HG02759 (cell line): ENCODE measurements around the gene KCNJ2.

ENCODE experiments used
- ATAC-seq: cut with Tn5 transposase; IDR thresholded peaks from one replicate; pipeline ENCODE4 v1.9.1; 2021; ENCODE audit warnings: mild to moderate bottlenecking, moderate library complexity; ENCODE audit not compliant: unreplicated experiment

The KCNJ2 gene

DNA sequence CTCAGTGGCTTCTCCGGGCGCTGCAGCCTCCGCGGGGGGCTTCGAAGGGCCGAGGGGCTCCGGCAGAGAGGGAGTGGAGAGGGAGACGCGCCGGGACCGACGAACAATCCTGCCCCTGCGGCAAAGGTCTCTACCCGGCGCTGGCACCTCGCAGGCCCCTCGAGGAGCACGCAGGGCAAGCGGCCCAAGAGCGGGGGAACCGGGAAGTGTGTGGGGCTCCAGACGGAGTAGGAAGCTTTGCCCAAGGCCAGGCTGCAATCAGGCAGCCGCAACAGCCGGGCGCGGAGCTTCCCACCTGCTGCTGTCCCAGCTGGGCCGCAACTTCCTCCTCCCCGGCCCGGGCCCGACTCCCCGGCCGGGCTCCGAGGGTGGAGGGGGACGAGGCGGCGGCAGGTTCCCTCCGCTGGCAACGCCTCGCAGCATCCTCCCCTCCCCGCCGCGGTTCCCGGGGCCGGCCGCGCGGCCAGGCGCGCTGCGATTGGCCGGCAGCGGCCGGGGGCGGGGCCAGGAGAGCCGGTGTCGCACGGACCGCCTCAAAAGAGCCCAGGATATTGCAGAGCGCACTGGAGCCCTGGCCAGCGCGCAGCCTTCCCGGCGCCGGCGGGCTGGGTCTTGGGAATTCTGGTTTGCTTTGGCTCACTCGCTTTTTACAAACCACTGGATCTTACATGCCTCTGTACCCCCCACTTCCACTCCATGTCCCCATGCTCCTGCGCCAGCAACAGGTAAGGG, at the start of gene KCNJ2:
Gene KCNJ2 (plus strand): TSS at position 556 of the 732 bp plus-strand sequence. CDS start 5,508 bp downstream, outside the sequence.
- ATAC-seq, result peak; percentile 98

DNA sequence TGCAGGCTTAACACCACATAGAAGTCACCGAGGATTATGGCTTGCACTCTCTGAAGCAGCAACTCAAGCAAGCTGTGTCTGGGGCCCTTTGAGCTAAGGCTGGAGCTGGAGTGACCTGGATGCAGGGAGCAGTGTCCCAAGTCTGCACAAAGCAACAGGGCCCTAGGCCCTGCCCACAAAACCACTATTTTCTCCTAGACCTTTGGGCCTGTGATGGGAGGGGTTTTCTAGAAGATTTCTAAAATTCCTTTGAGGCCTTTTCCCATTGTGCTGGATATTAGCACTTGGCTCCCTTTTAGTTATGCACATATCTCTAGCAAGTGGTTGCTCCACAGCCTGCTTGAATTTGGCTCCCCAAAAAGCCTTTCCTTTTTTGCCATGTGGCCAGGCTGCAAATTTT, 49.8 kb upstream of the KCNJ2 start:
- no peak for ATAC-seq

DNA sequence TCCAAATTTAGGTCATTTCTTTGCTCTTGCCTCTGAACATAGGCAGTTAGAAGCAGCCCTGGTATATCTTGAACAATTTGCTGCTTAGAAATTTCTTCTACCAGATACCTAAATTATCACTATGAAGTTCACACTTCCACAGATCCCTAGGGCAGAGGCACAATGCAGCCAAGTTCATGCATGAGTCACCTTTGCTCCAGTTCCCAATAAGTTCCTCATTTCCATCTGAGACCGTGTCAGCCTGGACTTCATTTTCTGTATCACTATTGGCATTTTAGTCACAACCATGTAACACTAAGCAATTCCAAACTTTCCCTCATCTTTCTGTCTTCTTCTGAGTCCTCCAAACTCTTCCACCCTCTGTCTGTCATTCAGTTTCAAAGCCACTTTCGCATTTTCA, 49.3 kb upstream of the KCNJ2 start:
- no peak for ATAC-seq

DNA sequence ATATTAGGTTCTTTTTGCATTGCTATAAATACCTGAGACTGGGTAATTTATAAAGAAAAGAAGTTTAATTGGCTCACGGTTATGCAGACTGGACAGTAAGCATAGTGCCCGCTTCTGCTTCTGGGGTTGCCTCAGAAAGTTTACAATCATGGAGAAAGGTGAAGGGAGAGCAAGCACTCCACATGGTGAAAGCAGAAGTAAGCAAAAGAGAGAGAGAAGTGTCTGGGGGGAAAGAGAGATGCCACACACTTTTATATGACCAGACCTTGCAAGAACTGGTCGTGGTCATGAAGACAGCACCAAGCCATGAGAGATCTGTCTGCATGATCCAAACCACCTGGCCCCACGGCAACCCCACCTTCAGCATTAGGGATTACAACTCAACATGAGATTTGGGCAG, 48.9 kb upstream of the KCNJ2 start:
- ATAC-seq, result no peak

DNA sequence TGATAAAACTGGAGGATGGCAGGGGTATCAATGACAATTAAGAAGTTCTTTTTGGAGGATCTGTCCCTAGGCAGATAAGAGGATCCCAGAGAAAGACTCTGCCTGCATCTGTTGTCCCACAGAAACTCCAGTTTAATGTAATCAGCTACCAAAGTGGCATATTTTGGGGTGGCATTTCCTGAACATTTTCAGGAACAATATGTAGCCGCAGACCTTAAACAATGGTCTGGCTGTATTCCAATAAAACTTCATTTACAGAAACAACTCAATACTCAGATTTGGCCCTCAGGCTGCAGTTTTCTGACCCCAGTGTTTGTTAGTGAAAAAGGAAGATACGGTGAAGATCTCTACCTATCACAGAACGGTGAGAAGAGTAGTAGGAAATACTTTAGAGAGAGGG, 48.2 kb upstream of the KCNJ2 start:
- no peak for ATAC-seq

DNA sequence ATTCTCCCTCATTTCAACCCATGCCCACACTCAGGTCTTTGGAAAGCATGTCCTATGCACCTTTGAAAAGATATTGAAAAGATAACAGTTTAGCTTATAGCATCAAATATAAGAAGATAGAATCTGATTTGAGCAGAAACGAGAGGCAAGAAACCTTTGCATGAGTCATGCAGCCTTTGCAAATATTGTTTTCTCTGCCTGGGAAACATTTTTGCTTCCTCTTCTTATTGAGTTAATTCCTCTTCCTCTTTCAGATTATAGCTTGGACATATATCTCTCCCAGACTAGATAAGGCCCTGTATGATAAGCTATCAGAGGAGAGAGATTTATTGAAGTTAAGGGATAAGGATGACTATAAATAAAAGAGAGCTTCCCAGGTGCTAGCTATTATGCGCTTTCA, 46.1 kb upstream of the KCNJ2 start:
- ATAC-seq, result no peak

DNA sequence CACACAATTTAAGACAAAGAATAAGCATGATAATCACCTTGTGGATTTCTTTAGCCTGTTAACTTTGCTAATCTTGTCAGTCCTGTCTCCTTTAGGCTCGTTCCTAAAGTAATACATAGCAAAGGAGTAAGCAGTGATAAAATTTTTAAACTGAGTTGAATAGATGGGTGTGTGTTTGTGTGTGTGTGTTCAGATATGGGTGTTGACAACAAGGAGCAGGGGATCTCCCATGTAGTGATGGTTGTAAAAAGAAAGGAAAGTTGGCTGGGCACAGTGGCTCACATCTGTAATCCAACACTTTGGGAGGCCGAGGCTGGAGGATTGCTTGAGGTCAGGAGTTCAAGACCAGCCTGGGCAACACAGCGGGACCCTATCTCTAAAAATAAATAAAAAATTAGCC, 44.6 kb upstream of the KCNJ2 start:
- no peak for ATAC-seq

DNA sequence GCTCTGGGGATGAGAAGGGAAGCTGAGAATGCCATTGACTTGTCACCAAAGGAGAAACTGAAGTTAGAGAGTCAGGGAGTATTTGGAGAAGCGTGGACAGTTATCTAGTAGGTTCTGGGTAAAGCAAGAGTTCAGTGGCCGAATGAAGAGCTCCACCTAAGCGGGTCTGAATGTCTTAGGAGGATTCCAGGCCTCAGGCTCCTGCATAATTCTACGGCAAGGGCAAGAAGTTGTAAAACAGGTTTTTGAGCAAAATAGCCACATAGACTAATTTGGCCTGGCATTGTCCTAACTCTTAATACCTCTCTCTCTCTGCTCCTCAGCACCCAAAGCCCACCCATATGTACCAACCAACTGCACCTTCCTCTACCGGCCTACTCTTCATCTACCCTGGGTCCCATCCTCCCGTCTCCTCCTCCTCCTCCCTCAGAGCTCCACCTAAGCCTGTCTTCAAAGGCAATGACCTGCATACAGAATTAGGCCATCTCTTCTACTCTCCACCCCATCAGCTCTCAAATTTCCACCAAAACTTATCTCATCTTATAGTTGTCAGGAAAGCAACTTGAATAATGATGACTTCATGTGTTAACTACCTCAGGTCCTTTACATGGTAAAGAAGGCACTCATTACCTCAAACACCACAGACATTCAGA, 42.0 kb upstream of the KCNJ2 start:
- ATAC-seq, result no peak

DNA sequence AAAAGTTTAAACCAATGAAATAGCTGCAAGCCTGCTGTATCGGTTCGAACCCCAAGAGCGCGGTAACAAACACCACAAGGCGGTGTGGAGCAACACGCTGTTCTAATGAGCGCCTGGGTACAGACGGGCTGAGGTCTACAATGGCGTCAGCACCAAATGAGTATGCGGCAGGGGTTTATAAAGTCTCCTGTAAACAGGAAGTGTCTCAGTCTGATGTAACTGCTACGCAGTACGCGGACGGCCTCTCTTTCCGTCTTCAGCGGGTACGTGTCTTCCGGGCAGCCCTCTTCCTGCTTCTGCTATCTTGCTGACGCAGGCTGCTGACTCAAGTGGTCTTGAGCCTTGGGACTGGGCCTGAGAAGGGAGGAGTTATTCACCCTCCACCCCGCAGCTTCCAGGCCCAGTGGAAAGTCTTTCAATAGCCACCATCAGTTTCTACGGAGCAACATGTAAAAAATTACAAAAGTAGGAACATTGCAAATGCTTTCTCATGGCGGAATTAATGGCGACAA, 40.5 kb upstream of the KCNJ2 start:
- ATAC-seq, result no peak

DNA sequence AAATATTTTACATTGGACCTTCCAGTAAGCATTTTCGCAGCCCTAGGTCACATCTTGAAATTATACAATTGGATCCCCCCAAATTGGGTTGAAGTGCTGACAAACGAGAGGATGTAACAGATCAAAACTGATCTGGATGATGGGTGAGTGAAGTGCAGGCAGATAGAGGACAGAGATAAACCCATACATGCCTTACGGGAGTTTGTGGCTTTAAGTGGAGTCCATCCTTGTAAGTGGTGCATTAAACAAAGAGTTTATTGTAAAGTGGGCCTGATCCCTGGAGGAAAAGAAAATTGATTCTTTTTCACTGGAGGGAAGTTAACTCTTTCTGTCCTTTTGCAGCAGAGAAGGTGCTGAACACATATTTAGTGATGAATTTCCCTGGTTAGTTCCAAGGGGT, 39.0 kb upstream of the KCNJ2 start:
- no peak for ATAC-seq

DNA sequence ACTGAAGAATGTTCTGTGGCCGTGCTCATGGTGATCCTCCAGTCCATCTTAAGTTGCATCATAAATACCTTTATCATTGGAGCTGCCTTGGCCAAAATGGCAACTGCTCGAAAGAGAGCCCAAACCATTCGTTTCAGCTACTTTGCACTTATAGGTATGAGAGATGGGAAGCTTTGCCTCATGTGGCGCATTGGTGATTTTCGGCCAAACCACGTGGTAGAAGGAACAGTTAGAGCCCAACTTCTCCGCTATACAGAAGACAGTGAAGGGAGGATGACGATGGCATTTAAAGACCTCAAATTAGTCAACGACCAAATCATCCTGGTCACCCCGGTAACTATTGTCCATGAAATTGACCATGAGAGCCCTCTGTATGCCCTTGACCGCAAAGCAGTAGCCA, 36.8 kb upstream of the KCNJ2 start:
- no peak for ATAC-seq

DNA sequence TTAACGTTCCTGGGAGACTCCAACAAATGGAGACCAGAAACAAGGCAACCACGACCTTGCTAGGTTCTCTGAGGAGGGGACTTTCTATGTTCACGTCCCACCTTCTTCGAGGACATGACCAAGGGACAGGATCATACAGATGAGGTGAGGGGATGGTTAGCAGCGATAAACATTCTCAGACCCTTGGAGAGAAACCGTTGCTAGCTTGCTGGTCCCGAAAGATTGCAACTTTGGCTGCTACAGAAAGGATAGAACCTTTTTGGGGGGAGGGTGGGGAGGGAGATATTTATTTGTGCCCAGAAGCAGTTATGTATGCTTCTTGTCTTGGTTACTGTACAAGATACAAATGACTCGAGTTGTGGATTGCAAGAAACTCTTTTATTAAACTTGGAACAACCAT, 35.3 kb upstream of the KCNJ2 start:
- ATAC-seq, result no peak

DNA sequence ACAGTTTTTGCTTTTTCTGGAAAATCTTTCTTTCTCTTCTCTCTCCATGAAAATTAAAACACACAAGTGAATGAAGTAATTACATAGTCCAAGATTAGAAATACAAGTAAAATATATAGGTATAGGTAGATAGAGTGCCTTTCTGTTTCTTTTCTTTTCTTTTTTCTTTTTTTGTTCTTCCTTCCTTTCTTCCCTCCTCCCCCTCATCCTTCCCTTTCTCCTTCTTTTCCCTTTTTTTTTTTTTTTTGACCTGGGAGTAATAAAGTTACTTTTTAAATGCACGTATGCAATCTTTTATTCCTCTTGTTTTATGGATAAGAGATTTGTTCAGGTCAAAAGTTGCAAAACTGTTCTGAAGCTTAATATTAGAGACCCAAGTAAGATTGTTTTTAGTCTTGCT, 34.6 kb upstream of the KCNJ2 start:
- ATAC-seq, result no peak

DNA sequence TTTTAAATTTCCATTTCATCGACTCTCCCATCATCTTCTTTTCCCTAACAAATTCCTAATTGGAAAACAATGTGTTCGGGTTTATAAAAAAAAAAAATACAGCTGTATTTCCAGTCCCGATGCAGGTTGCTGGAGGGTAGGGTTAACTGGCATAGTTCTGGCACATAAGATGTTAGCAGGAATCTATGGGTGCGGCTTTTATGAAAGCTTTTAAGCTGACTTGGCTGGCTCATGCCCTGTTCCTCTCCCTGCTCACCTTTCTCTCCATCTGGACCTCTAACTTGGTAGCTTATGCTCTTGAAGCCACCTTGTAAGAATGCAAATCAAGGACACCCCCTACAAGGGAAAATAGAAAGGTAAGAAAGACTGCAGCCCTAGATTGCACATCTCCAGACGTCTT, 33.2 kb upstream of the KCNJ2 start:
- ATAC-seq, result no peak

DNA sequence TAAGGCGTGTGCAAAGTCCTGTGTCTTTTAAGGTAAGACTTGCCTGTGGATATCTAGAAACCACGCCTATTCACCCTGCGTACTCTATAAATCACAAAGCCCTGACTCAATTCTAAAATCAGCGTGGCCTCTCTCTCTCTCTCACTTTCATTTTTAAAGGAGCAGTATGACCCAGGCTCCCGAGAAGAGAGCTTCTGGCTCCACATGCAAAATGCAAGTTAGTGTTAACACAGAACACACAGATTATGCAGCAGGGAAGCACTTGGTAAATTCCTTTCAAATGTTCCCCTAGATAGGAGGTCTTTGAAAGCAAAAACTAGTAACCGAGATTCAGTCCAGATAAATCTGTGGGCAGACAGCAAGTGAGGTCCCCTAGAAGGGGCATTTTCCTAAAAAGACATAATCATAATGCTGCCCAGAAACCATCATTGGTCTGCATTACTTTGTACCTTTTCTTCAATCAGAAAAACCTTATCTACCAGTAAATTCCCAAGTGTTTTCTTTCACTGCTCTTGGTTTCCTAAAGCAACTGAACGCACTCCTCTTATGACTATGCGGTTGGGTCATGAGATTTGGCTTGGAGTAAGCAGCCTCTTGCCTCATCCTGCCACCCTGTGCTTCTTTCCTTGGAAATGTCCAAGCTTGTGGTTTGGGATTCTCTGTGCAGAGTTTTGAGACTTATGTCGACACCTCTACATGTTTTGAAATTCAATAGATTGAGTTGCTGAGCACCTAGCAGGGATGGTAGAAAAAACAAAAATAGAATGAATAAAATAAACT, 31.7 kb upstream of the KCNJ2 start:
- ATAC-seq, result peak; percentile 99

DNA sequence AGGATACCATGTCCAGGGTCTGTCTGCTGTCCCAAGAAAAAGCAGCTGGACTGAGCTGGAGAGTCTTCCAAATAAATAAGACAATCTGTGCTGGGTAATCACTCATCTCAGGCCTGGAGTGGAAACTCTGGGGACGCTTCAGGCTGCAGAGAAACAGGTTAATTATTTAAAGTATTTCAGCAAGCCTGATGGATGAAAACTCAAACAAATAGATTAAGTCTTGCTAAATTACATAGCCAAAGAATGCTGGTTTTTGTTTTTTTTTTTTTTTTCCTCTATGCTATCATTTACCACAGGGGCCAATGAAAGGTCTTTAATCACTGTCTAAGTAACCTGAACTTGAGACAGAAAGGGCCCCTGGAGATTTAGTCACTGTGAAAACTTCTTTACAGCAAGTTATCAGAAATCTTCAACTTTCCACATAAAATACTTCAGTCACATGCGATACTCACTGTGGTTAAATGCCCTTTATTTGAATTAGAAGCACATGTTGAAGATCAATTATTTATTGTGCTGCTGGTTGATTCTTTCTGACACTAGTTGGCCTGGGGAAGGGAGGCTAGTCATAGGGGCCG, 31.0 kb upstream of the KCNJ2 start:
- ATAC-seq, result no peak

DNA sequence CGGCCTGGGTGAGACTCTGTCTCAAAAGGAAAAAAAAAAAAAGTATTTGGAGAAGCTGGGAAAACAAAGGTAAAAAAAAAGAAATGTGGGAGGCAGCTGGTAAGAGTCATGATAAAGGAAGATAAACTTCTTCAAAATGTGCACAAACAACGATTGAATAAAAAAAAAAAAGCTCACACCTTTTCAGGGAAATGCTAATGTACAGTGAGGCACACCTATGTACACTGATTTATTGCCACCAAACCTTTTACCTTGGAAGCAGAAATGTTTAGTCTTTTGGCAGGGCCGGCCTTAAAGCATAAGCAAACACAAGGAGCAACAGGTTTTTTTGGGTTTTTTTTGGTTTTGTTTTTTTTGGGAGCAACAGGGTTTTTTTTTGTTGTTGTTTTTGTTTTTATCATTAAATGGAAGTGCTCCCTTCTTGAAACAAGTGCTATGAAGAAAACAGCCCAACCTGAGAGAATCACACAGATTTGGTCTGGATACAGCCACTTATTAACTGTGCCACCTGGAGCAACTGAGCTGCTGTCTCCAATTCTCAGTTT, 29.8 kb upstream of the KCNJ2 start:
- no peak for ATAC-seq

DNA sequence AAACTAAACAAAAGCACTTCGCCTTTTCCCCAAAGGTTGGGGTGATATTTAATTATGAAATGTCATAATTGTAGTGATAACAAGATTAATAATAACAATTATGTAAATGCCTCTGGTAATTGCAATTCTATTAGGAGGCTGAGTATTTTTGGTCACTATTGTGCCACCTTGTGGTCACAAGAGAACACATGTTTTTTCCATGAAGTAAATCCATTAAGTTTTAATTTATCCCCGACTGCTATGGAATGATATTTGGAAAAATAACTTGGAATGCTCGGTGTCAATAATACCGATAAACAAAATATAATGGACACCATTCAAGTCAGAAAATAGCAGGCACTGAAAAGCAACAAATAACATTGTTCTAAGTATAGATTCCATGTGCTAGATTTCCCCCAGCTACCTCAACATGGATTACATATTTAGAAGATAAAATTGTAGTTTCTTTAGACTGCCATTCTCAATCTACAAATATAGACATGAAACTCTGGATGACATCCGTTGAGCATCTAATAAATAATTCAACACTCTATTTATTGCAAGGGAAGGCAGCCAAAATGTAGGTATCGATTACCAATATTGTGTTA, 25.0 kb upstream of the KCNJ2 start:
- no peak for ATAC-seq

DNA sequence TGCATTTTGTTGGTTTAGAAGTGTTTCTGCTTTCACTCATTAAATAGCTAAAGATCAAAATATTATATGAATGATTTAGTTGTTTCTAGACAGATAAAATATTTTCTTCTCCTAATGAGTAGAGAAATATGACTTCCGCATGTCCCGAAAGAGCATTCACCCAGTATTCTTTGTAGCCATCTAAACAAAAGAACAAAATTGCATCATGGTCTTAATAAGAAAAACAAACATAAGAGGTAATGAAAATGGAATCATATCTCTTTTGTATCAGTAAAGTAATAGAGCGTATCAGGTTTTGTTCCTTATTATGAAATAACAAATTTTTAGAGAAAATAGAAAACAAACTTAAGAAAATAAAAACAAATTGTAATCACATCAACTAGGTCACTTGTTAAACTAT, 16.1 kb upstream of the KCNJ2 start:
- ATAC-seq, result no peak

DNA sequence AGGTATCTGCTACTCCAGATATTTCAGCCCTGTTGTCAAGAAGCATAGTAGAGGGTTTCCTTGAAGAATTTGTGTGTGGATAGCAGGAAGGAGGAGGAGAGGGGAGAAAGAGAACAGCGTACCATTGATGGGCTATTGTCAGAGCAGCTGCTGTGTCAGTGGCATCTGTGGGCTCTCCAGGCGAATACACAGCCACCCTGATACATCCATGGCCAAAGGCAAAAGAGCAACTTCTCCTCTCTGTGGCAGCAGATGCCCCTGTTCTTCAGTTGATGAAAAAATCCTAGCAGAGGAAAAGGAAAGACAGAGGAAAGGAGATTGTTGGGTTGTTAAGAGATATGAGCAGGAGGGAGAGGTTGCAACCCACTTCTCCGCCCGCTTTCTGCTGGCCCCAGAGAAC, 12.2 kb upstream of the KCNJ2 start:
- no peak for ATAC-seq

DNA sequence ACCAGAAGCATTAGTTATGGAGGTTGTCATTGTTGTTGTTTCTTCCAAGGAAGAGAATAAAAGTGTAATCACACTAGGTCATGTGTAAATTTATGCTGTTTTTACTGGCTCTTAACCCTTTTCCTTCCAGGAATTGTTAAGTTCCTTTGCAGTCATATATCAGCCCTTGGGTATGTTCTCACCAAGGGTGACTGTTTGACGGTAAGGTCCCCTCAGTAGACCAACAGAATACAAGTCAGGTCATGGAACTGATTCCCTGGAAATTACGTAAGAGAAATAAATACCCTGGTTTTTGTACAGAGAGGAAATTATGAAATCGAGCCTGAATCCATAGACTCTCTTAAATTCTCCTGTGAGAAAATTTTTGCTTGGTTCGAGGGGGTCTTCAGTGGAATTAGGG, 11.2 kb upstream of the KCNJ2 start:
- no peak for ATAC-seq
